HCT116 (cell line): ENCODE data around the gene CDH13.

Source experiments
- CTCF ChIP-seq, 3 experiments: fragments of 200-600 bp in 1 of 3; sonication (generic) in 1 of 3; IDR thresholded peaks in 2 of 3; conservative IDR thresholded peaks in 1 of 3; 2 replicates each; pipeline ENCODE4 v1.5.1; 2012 to 2017; ENCODE audit warnings: low read depth in 2 of 3, low read length in 2 of 3, antibody characterized with exemption in 1 of 3, borderline replicate concordance in 1 of 3, control low read depth in 1 of 3, mild to moderate bottlenecking in 1 of 3, mixed read lengths in 1 of 3, mixed run types in 1 of 3, moderate library complexity in 1 of 3; ENCODE audit not compliant: insufficient read depth in 1 of 3
- EGR1 ChIP-seq: IDR thresholded peaks from 2 replicates; pipeline ENCODE4 v1.6.1; 2012; ENCODE audit warnings: low read depth
- ELF1 ChIP-seq: IDR thresholded peaks from 2 replicates; pipeline ENCODE4 v1.6.1; 2012; ENCODE audit warnings: low read depth, borderline replicate concordance
- EZH2 ChIP-seq: fragments of 200-600 bp; sonication (generic); IDR thresholded peaks from 2 replicates; pipeline ENCODE4 v1.6.1; 2017; ENCODE audit warnings: antibody characterized with exemption, mixed run types
- JUND ChIP-seq: IDR thresholded peaks from 2 replicates; pipeline ENCODE4 v1.6.1; 2012
- MAX ChIP-seq: IDR thresholded peaks from 2 replicates; pipeline ENCODE4 v1.6.1; 2012
- POLR2A ChIP-seq: IDR thresholded peaks from 2 replicates; pipeline ENCODE4 v1.7.0; 2011; ENCODE audit warnings: borderline replicate concordance; ENCODE audit not compliant: insufficient read depth, insufficient read length; ENCODE audit errors: extremely low read depth
- POLR2AphosphoS5 ChIP-seq: IDR thresholded peaks from 2 replicates; pipeline ENCODE4 v1.6.1; 2011; ENCODE audit warnings: mild to moderate bottlenecking, low read depth, low read length, moderate library complexity
- REST ChIP-seq: IDR thresholded peaks from 2 replicates; pipeline ENCODE4 v1.6.1; 2012; ENCODE audit warnings: low read depth
- SIN3A ChIP-seq: IDR thresholded peaks from 2 replicates; pipeline ENCODE4 v1.6.1; 2012; ENCODE audit warnings: low read depth
- SP1 ChIP-seq: IDR thresholded peaks from 2 replicates; pipeline ENCODE4 v1.6.1; 2012; ENCODE audit warnings: low read depth
- TCF7L2 ChIP-seq: IDR thresholded peaks from 2 replicates; pipeline ENCODE4 v1.7.0; 2011; ENCODE audit warnings: borderline replicate concordance, inconsistent platforms; ENCODE audit not compliant: insufficient read depth, insufficient read length; ENCODE audit errors: extremely low read depth
- YY1 ChIP-seq: IDR thresholded peaks from 2 replicates; pipeline ENCODE4 v1.6.1; 2011; ENCODE audit warnings: low read length, low read depth, moderate library complexity, mild to moderate bottlenecking; ENCODE audit not compliant: insufficient replicate concordance; ENCODE audit errors: extremely low read depth

- TF ChIP-seq POLR2A: no peak
- TF ChIP-seq POLR2AphosphoS5: no peak
- TF ChIP-seq SP1: no peak
- no peak for TF ChIP-seq REST
- TF ChIP-seq CTCF (IDR thresholded peaks at IDR 0.05 in 2 of 3, conservative IDR thresholded peaks at IDR 0.05 in 1 of 3; ENCODE audit: borderline replicate concordance in 1 of 3, insufficient read depth in 1 of 3, low read depth in 2 of 3, low read length in 2 of 3): no peak
- TF ChIP-seq EZH2: no peak
- TF ChIP-seq SIN3A: no peak
- TF ChIP-seq JUND: no peak
- TF ChIP-seq TCF7L2: no peak
- no peak for TF ChIP-seq YY1
- TF ChIP-seq MAX: no peak
- TF ChIP-seq ELF1: no peak
- TF ChIP-seq EGR1: no peak
Measured at GRCh38 chr16:83682868-83683235, 1056.1 kb downstream of the CDH13 start.
